Measurements from ENCODE around the gene DEFB129. TPM values are rescaled to one million over a fixed set of nuclear protein-coding genes. Genes with fewer than 3 reads are reported as not detected.

Gene DEFB129
- total and polyA plus RNA-seq, 9 of the 15 experiments (the other 6 are each of a cell fraction or from before 2014, with no cell fraction given), result not detected

GRCh38 chr20:237929-238328 lies 10.9 kb downstream of the DEFB129 start:
- ChIA-PET POLR2A (interaction anchor here (1.0 to 1.2 kb wide), 2 partner anchors 11 to 13 kb away, joined by 3 to 5 read pairs; partner anchors contain the start of gene DEFB129), CTCF (ENCODE audit: low intra/inter-chr PET ratio) (interaction anchor here (0.6 kb wide), 1 partner anchor 31 kb away, joined by 3 read pairs; no protein-coding TSS in a partner anchor)
- in situ Hi-C loops (cut with MboI) (no loop called here), intact Hi-C loops (cut with micrococcal nuclease) (no loop called here)
- no peaks in the 10 kb centered on the region for H4K20me1 ChIP-seq (replicated peaks; ENCODE audit: control insufficient read depth, insufficient read depth, low read length)
- no peaks in the 10 kb centered on the region for H3K9me3 ChIP-seq (replicated peaks; ENCODE audit: control insufficient read depth, insufficient read depth, low read depth, low read length)
- H3K36me3 ChIP-seq (ENCODE audit: control insufficient read depth, insufficient read depth, low read length), result no peaks in the 10 kb centered on the region
- H3K4me2 ChIP-seq (ENCODE audit: insufficient read depth, low read length), result no peak overlapping the region
- H3K79me2 ChIP-seq (ENCODE audit: control insufficient read depth, insufficient read depth, low read length), result no peaks in the 10 kb centered on the region
- no peak for TF ChIP-seq SP1 (CRISPR knock-in tag; IDR thresholded peaks at IDR 0.05)
- TF ChIP-seq, protein P1, sequence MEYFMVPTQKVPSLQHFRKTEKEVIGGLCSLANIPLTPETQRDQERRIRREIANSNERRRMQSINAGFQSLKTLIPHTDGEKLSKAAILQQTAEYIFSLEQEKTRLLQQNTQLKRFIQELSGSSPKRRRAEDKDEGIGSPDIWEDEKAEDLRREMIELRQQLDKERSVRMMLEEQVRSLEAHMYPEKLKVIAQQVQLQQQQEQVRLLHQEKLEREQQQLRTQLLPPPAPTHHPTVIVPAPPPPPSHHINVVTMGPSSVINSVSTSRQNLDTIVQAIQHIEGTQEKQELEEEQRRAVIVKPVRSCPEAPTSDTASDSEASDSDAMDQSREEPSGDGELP (CRISPR knock-in tag; IDR thresholded peaks at IDR 0.05; ENCODE audit: borderline replicate concordance), result no peak
- TF ChIP-seq CTBP1 (IDR thresholded peaks at IDR 0.05; ENCODE audit: borderline replicate concordance), result no peak
- no peak for TF ChIP-seq POLR2H (tag; IDR thresholded peaks at IDR 0.05; ENCODE audit: low read depth)
- no peak for TF ChIP-seq KLF13 (tag; IDR thresholded peaks at IDR 0.05; ENCODE audit: borderline replicate concordance, low read depth)
- no peak for TF ChIP-seq MGA (IDR thresholded peaks at IDR 0.05)
- no peak for TF ChIP-seq RBM17 (IDR thresholded peaks at IDR 0.05; ENCODE audit: borderline replicate concordance, low read depth, low read length)
- no peak for TF ChIP-seq ETV1 (tag; conservative IDR thresholded peaks at IDR 0.05; ENCODE audit: low read depth)
- TF ChIP-seq ZSCAN29 (IDR thresholded peaks at IDR 0.05), result no peak
- H3K27ac ChIP-seq (ENCODE audit: extremely low read depth, low read depth, low read length), result no peak overlapping the region
- no peaks in the 10 kb centered on the region for H3K9me1 ChIP-seq (ENCODE audit: control insufficient read depth, insufficient read depth, low read length)
- no TSS peak for BruUV-seq (replicated peaks)
- H3K4me1 ChIP-seq (replicated peaks in 1 of 2; ENCODE audit: control insufficient read depth in 2 of 2, insufficient read depth in 2 of 2, low read length in 2 of 2), result peaks cover 0 to 12% of the 10 kb centered on the region in 2 experiments; a peak in 4 of 5 replicates
- no peaks in the 10 kb centered on the region; a peak in 1 of 5 replicates for H3K27me3 ChIP-seq (ENCODE audit: control insufficient read depth in 2 of 2, insufficient read depth in 2 of 2, low read length in 2 of 2)
- 0 out of 2 replicates have a peak overlapping the region, but pooled peaks have one; percentile 16 for H2AFZ ChIP-seq (ENCODE audit: low read depth, low read length)
- 37% methylated on average over 3 of the region's 3 CpGs for WGBS (ENCODE audit: insufficient coverage, low coverage, missing lambda C conversion rate)
- no peak for DNase-seq (ENCODE audit: extremely low read depth in 1 of 4, low spot score in 3 of 4)
- no peak for ATAC-seq
- H3K9ac ChIP-seq (ENCODE audit: insufficient read depth in 1 of 2, low read depth in 2 of 2, low read length in 2 of 2), result no peak overlapping the region
- no peak overlapping the region for H3K4me3 ChIP-seq
- no peak for FAIRE-seq

Measured in K562 (cell line).